ENCODE measurements around the gene SMIM22. TPM values are rescaled to one million over a fixed set of nuclear protein-coding genes. Genes with fewer than 3 reads are reported as not detected.

The SMIM22 gene
- total and polyA plus RNA-seq, 9 donors, result 1.5 to 30.9 (median 7.8) TPM; not detected in 5

- TF ChIP-seq CTCF (IDR thresholded peaks at IDR 0.05) (no peak), POLR2A (IDR thresholded peaks at IDR 0.05) (no peak), EP300 (IDR thresholded peaks at IDR 0.05) (no peak)
- no peak overlapping the region for H3K4me3 ChIP-seq
- no peaks in the 10 kb centered on the region for H3K27me3 ChIP-seq
- no peak overlapping the region for H3K27ac ChIP-seq
- no peak for DNase-seq
- H3K9me3 ChIP-seq, result no peaks in the 10 kb centered on the region
- H3K4me1 ChIP-seq (ENCODE audit: insufficient read depth), result no peaks in the 10 kb centered on the region
- WGBS, 3 donors, result 67 to 84% (median 77%) methylated on average over 7 of the region's 7 CpGs
- intact Hi-C loops (cut with DNase I), result no loop called here
- H3K36me3 ChIP-seq, result no peaks in the 10 kb centered on the region
Observed at GRCh38 chr16:4788910-4789309, 6.3 kb upstream of the SMIM22 start.

GRCh38 chr16:4790261-4790660, 4.9 kb upstream of the SMIM22 start:
- Histone ChIP-seq H3K4me3 (no peak overlapping the region), H3K4me1 (ENCODE audit: insufficient read depth) (no peaks in the 10 kb centered on the region), H3K27ac (no peak overlapping the region), H3K9me3 (no peaks in the 10 kb centered on the region), H3K36me3 (no peaks in the 10 kb centered on the region), H3K27me3 (no peaks in the 10 kb centered on the region)
- TF ChIP-seq POLR2A (IDR thresholded peaks at IDR 0.05), result no peak
- TF ChIP-seq EP300 (IDR thresholded peaks at IDR 0.05), result no peak
- no peak for TF ChIP-seq CTCF (IDR thresholded peaks at IDR 0.05)
- intact Hi-C loops (cut with DNase I), result no loop called here
- no peak for DNase-seq
- WGBS, 3 donors, result 81 to 88% (median 87%) methylated on average over 10 of the region's 10 CpGs

GRCh38 chr16:4790871-4791270, 4.3 kb upstream of the SMIM22 start:
- intact Hi-C loops (cut with DNase I), result no loop called here
- Histone ChIP-seq H3K9me3 (no peaks in the 10 kb centered on the region), H3K36me3 (no peaks in the 10 kb centered on the region), H3K4me3 (no peak overlapping the region), H3K27me3 (no peaks in the 10 kb centered on the region), H3K4me1 (ENCODE audit: insufficient read depth) (no peaks in the 10 kb centered on the region), H3K27ac (no peak overlapping the region)
- no peak for DNase-seq
- 72 to 80% (median 77%) methylated on average over 10 of the region's 10 CpGs for WGBS, 3 donors
- no peak for TF ChIP-seq POLR2A (IDR thresholded peaks at IDR 0.05)
- no peak for TF ChIP-seq CTCF (IDR thresholded peaks at IDR 0.05)
- TF ChIP-seq EP300 (IDR thresholded peaks at IDR 0.05), result no peak

GRCh38 chr16:4792951-4793513, 2.1 kb upstream of the SMIM22 start:
- Histone ChIP-seq H3K27ac (no peak overlapping the region), H3K36me3 (no peaks in the 10 kb centered on the region), H3K27me3 (no peaks in the 10 kb centered on the region), H3K4me3 (no peak overlapping the region), H3K9me3 (no peaks in the 10 kb centered on the region), H3K4me1 (ENCODE audit: insufficient read depth) (no peaks in the 10 kb centered on the region)
- TF ChIP-seq POLR2A (IDR thresholded peaks at IDR 0.05), result no peak
- no peak for TF ChIP-seq EP300 (IDR thresholded peaks at IDR 0.05)
- no peak for TF ChIP-seq CTCF (IDR thresholded peaks at IDR 0.05)
- DNase-seq, result no peak
- intact Hi-C loops (cut with DNase I), result no loop called here
- WGBS, 3 donors, result 55 to 65% (median 59%) methylated on average over 13 of the region's 13 CpGs
